Activated CD4-positive, CD25-positive, alpha-beta regulatory T cell treated with anti-CD3 and anti-CD28 coated beads, Interleukin-2, amount 50 U/mL, for 72 hours (primary cell): ENCODE measurements around the gene B4GALT7.

Experiments used
- DNase-seq: peaks from one replicate; pipeline ENCODE4 v3.0.0; 2021

The B4GALT7 gene

GRCh38 chr5:177594071-177594470 lies 5.9 kb upstream of the B4GALT7 start:
- no peak for DNase-seq

- DNase-seq, result no peak
Observed at GRCh38 chr5:177595026-177595585, 4.8 kb upstream of the B4GALT7 start.

DNA sequence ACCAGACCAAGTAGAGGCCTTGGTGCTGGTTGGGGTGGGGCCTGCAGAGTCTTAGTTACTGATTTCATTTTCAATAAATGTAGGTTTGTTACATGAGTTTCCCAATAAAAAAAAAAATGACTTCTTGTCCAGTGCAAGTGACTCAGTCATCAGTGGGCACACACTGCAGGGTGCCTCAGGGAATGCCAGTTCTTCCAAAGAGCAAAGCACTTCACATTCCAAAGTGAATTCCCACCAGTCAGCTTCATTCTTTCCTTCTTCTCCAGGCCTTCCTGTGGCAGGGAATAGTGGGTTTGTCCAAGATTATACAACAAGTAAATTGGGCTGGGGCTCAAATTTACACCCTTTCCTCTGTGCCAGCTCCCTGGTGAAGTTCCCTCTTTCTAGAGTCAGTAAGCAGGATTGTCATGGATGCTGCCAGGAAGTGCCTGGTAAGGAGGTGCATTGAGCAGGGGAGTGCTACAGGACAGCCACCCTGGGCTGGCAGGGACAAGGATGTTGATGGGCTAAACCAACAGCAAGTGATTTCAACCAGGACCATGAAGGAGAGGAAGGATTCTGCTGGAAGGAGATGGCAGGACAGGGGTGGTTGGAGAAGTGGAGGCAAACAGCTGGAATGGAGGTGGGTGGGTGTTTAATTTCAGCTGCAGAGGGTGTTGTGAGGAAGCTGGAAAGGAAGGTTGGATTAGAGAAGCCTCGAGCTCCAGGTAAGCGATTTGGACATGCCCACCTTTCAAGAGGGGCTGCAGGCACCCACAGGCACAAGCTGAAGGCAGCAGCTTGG lies 3.7 kb upstream of the B4GALT7 start:
- no peak for DNase-seq

- no peak for DNase-seq
Observed at GRCh38 chr5:177596775-177597238, 3.1 kb upstream of the B4GALT7 start.

- DNase-seq, result no peak
Observed at GRCh38 chr5:177598477-177598876, 1.5 kb upstream of the B4GALT7 start.

DNA sequence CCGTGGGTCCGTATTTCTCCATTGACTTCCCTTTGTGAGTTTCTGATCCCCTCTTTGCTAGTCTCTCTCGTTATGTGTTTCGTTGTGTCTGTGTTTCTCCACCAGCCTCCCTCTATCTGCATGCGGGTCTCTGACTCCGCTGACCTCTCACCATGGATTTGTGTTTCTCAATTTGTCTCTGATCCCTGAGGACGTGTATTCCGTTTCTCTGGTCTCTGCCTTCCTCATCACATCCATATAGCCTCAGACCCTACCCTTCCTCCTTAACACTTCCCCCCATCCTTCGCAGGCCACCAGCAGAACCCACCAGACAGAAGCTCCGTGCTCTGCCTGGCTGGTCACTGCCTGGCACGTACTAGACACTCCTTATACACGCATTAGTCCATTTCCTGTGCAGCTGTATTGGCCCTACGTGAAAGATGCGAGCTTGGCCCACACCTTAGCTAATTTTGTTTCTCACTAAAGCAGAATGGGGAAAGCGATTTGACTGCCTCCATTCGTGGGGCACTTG lies 631 bp downstream of the B4GALT7 start:
- no peak for DNase-seq

GRCh38 chr5:177601126-177601525 lies 1.2 kb downstream of the B4GALT7 start:
- DNase-seq, result no peak

DNA sequence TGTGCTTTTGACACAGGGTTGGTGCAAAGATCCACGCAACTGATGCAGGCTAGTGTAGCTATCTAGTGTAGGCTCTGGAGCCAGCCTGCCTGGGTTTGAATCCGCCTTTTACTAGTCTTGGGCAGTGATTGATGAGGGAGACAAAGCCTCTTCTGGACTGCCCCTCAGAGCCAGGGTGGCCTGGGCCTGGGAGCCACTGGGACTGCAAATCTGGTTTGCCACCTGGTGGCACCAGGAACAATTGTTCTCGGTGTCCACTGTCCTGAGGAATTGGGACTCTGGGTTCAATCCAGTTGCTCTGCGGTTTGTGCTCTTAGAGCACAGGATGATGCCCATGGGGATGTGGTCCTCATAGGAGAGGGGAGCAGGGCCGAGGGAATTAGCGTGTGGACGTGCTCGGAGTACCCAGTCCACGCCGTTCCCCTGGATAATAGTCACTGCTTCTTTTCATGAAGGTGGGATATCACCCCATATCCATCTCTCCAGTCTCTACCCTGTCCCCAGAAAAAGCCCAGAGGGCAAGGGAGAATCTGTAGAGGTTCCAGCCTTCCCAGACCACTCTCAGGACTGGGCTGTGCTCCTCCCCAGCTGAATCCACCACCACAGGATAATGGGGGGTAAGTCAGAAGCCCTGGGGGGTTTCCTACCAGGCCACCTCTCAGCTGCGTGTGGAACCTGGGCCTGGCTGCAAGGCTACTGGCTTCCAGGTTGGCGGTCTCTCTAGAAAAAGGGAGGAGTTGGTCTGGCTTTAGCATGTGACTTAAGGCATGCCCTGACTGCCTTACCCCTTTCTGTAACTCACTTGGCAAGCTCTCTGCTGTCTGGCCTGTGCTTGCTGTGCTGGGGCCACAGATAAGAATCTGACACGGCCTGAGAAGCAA lies 1.9 kb downstream of the B4GALT7 start:
- DNase-seq, result no peak

- DNase-seq, result no peak
Observed at GRCh38 chr5:177602458-177602830, 2.5 kb downstream of the B4GALT7 start.

GRCh38 chr5:177603631-177604030 lies 3.7 kb downstream of the B4GALT7 start:
- DNase-seq, result no peak

DNA sequence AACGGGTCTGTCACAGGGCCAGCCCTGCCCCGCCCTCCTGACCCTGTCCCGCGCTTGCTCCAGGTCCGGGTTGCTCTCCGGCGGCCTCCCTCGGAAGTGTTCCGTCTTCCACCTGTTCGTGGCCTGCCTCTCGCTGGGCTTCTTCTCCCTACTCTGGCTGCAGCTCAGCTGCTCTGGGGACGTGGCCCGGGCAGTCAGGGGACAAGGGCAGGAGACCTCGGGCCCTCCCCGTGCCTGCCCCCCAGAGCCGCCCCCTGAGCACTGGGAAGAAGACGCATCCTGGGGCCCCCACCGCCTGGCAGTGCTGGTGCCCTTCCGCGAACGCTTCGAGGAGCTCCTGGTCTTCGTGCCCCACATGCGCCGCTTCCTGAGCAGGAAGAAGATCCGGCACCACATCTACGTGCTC lies 4.2 kb downstream of the B4GALT7 start:
- DNase-seq, result no peak

DNA sequence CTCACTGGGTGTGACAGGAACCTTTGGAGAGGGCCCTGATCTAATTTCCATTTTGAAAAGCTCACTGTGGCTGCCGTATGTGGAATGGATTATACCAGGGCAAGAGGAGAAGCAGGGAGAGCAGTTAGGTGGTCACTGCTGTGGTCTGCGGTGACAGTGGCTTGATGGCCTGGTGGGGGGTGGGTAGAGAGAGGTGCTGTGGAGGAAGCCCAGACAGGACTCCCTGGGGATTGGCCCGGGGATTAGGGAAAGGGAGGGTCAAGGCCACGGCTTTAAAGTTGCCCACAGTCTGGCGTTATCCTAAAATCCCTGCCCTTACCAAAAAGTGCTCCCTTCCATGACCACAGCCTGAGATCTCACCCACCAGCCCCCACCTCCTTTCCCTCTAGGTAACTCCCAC lies 4.7 kb downstream of the B4GALT7 start:
- no peak for DNase-seq

DNA sequence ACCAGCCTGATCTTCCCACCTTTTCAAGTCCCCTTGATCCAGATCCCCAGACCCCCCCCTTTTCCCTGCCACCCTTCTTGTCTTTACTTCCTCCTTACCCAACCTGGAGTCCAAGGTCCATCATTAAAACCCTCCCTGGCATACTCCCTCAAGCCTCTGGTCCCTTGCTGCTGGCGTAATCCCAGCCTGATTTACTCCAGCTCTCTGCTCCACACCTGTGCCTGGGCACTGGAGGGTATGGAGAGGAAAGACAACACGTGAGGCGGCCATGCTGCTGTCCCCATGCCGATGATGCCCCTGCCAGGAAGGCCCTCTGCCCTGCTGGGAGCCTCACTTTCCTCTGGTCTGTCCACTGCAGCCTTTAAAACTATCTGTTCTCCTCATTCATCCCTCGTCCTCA lies 5.1 kb downstream of the B4GALT7 start:
- DNase-seq, result no peak

DNA sequence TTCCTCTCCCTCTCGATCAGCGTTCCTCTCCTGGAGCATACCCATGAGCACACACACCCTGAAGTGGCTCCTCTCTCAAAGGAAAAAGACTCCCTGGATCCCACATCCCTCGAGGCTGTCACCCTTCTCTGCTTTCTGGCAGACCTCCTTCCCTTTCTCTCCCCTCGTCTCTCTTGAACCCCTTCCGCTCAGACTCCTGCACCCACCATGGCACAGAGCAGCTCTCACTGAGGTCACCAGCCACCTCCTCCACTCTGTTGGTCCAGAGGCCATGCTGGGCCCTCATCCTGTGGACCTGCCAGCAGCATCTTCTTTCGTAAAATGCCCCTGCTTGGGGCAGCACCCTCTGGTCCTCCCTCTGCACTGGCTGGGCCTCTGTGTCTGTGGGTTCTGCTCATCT lies 5.7 kb downstream of the B4GALT7 start:
- no peak for DNase-seq

DNA sequence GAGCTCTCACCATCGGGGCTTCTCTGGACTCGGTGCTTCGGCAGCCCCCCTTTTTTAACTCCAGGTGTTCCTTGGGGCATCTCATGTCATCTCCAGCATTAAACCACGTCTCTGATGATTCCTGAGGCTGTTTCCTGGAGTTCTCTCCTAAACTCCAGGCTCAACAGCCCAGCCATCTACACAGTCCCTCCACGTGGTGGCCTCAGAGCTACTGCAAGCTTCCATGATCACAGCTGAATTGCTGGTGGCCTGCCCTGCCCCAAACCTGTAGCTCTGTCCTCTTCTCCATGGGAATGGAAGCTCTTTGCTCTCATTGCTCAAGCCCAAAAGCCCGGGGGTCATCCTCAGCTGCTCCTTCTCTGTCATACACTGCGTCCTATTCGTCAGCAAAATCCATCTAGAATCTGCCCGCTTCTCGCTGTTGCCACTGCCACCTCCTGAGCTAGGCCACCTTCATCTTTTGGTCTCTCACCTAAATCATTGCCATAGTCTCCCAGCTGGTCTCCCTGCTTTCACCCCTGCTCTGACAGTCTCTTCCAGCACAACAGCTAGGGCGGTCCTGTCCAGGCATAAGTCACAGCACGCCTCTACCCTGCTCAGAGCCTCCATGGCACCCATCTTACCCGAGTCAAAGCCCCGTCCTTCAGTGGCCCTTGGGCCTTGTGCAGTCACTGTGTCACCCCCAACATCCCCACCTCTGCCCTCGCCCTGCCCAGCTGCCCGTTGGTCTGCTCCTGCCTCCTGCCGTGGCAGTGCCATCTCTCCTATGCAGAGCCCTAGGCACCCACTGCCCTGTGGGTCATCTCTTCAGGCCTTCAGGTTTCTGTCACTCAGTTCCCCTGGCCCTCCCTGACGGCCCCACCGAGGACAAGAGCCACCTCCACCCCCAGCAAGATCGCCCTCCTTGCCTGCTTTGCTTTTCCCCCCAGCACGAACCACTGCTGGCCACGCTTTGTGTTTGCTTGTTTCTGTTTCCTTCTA lies 6.4 kb downstream of the B4GALT7 start:
- no peak for DNase-seq

DNA sequence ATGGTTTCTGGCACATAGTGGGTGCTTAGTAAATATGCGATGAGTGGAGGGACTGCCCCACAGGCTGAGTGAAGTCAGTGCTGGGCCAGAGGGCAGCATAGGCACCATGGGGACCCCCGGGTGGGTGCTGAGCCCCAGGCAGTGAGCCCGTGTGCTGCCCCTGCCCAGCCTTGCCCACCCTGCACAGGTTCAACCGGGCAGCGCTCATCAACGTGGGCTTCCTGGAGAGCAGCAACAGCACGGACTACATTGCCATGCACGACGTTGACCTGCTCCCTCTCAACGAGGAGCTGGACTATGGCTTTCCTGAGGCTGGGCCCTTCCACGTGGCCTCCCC lies 7.2 kb downstream of the B4GALT7 start:
- DNase-seq, result no peak

DNA sequence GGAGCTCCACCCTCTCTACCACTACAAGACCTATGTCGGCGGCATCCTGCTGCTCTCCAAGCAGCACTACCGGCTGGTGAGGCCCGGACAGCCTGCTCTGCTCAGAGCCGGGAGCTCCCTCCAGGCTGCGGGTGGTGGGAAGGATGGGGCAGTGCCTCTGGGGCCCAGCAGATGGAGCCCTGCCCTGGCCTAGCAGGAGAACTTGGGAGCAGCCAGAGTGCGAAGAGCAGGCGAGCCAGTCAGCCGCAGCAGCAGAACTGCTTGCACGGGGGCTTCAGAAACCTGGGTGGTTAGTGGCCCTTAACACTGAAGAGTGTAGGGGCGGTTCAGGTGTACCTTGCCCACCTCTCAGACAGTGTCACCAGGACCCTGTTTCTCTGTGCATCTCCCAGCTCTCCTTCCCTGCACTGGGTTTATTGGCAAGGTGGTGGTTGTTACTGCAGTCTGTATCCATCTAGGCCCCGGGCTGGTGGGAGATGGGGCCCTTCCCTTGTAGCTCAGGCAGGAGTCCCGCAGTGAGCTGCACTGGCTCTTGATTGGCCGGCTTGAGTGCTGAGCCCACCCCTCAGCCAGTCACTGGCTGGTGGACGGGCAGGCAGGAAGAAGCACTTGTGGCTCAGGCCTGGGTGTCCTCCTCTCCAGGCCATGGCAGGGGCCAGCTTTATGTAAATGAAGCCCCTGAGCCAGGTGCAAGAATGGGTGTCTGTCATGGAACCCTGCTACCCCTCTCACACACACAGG lies 7.7 kb downstream of the B4GALT7 start:
- DNase-seq, result peak; percentile 48

GRCh38 chr5:177608243-177609075 lies 8.5 kb downstream of the B4GALT7 start:
- no peak for DNase-seq

DNA sequence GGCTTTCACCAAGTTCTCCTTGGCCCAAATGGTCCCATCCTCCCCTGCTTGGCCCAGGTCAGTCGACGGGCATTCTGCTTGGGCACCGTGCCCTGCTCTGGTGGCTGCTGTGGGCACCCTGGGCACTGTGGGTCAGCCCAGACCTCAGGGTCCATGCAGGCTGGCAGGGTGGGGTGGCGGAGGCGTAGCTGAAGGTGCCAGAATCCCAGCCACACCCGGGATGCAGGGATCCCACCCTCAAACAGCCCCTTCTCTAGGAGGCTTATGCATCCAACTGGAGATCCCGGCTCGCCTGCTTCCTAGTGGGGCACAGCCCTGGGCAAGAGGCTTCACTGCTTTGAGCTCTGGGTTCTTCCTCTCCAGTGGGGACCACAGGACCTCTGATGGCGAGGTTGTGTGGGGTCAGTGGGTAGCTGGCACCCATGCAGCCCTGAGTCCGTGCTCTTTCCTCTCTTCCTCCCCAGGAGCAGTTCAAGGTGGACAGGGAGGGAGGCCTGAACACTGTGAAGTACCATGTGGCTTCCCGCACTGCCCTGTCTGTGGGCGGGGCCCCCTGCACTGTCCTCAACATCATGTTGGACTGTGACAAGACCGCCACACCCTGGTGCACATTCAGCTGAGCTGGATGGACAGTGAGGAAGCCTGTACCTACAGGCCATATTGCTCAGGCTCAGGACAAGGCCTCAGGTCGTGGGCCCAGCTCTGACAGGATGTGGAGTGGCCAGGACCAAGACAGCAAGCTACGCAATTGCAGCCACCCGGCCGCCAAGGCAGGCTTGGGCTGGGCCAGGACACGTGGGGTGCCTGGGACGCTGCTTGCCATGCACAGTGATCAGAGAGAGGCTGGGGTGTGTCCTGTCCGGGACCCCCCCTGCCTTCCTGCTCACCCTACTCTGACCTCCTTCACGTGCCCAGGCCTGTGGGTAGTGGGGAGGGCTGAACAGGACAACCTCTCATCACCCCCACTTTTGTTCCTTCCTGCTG lies 9.4 kb downstream of the B4GALT7 start:
- no peak for DNase-seq
